ENCODE data around the gene HOXC12.
A peak's percentile ranks its signal among the peaks of the same experiment; 100 is the strongest.

The HOXC12 gene

GRCh38 chr12:54004063-54004840 lies 49.5 kb downstream of the HOXC12 start:
- peak overlapping the region; percentile 50 for H3K4me3 ChIP-seq (ENCODE audit: control insufficient read depth, low read depth, low read length)
- peak; percentile 52 for DNase-seq (ENCODE audit: low read depth)

GRCh38 chr12:54004841-54005530 lies 50.3 kb downstream of the HOXC12 start:
- no peak for TF ChIP-seq CTCF (conservative IDR thresholded peaks at IDR 0.05; ENCODE audit: control insufficient read depth, insufficient read depth, low read depth, low read length)
- DNase-seq (ENCODE audit: low read depth) = peak; percentile 69
- H3K4me3 ChIP-seq (ENCODE audit: control insufficient read depth, low read depth, low read length) = peak overlapping the region; percentile 50

More at GRCh38 chr12:54004063-54004840, 49.5 kb downstream of the HOXC12 start:
- TF ChIP-seq CTCF (conservative IDR thresholded peaks at IDR 0.05; ENCODE audit: control insufficient read depth, insufficient read depth, low read depth, low read length) = peak; percentile 18

GRCh38 chr12:54005531-54005852 lies 50.8 kb downstream of the HOXC12 start:
- TF ChIP-seq CTCF (conservative IDR thresholded peaks at IDR 0.05; ENCODE audit: control insufficient read depth, insufficient read depth, low read depth, low read length) = no peak
- DNase-seq (ENCODE audit: low read depth) = no peak
- H3K4me3 ChIP-seq (ENCODE audit: control insufficient read depth, low read depth, low read length) = peak overlapping the region; percentile 50

- H3K4me3 ChIP-seq (ENCODE audit: control insufficient read depth, low read depth, low read length) = peak overlapping the region; percentile 50
These were observed 51.3 kb downstream of the HOXC12 start for GRCh38 chr12:54005853-54006558.

DNA sequence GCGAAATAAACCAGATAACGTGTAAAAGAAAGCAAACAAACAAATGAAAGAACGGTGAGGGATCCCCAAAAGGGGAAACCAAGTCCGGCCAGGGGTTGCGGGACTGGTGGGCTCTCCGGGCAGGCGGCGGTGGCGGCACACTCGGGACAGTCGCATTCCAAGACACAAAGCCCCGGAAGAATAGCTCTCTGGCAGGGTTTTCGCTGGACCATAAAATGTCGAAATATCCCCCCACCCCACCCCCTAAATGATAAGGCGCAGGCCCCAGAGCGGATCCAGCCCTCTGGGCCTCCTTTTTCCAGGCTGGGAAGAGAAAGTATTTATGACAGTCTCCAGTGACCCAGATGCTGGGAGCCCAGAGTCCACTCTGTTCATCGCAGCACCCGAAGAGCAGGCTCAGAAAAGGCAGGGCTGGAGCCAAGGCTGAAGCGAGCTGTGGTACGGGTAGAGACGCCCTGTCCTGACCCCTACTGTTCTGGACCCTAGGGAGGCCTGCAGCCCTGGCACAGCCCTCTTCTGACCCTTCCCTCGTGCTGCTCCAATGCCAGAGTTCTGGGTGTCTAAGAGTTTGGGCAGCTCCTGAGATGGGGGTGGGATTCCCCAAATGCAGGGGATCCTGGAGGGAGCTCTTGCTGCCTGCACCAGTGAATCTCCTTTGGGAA lies 52.0 kb downstream of the HOXC12 start:
- TF ChIP-seq CTCF (conservative IDR thresholded peaks at IDR 0.05; ENCODE audit: control insufficient read depth, insufficient read depth, low read depth, low read length) = no peak
- DNase-seq (ENCODE audit: low read depth) = no peak
- H3K4me3 ChIP-seq (ENCODE audit: control insufficient read depth, low read depth, low read length) = peak overlapping the region; percentile 44

More at GRCh38 chr12:54005853-54006558, 51.3 kb downstream of the HOXC12 start:
- peak; percentile 89 for DNase-seq (ENCODE audit: low read depth)
- TF ChIP-seq CTCF (conservative IDR thresholded peaks at IDR 0.05; ENCODE audit: control insufficient read depth, insufficient read depth, low read depth, low read length) = peak; percentile 79

GRCh38 chr12:54007538-54008259 lies 53.0 kb downstream of the HOXC12 start:
- no peak for DNase-seq (ENCODE audit: low read depth)
- H3K4me3 ChIP-seq (ENCODE audit: control insufficient read depth, low read depth, low read length) = peak overlapping the region; percentile 88

More at GRCh38 chr12:54007538-54008259, 53.0 kb downstream of the HOXC12 start:
- no peak for TF ChIP-seq CTCF (conservative IDR thresholded peaks at IDR 0.05; ENCODE audit: control insufficient read depth, insufficient read depth, low read depth, low read length)

Data from fibroblast of mammary gland (primary cell).